ENCODE measurements around the gene TMEM106A.

GRCh38 chr17:43169561-43170139 lies 42.0 kb upstream of the TMEM106A start:
- no peak for TF ChIP-seq CTCF (IDR thresholded peaks at IDR 0.05)
- no peak for TF ChIP-seq EP300 (IDR thresholded peaks at IDR 0.05)
- TF ChIP-seq POLR2AphosphoS5 (IDR thresholded peaks at IDR 0.05) = no peak
- no peak for TF ChIP-seq POLR2A (IDR thresholded peaks at IDR 0.05)
